ENCODE measurements around the gene ZNF516.

The ZNF516 gene

GRCh38 chr18:76468345-76469304 lies 26.4 kb downstream of the ZNF516 start:
- DNase-seq = no peak

GRCh38 chr18:76467371-76468190 lies 27.5 kb downstream of the ZNF516 start:
- DNase-seq = no peak

DNA sequence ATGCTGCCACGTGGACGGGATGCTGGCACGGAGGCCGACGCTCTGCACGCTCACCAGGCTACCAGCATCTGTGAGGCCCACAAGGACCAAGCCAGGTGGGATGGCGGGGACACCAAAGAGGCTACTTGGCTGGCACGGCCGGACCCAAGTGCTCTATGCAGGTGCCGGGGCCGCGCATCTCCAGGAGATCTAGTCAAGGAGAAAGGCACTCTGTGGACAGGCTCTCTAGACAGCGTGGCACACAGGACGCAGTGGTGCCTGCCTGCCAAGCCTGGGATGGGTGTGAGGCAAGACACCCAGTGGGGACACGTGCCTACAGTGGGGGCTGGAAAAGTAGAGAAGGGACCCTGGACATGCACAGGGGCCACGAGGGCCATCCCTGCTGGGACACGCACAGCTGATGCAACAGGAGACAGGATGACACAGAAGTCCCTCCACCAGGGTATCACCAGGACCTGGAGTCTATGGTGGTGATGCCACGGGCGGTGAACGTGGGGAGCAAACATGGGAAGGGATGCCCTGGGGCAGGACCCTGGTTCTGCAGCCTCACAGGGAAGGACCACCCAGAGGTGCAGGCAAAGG lies 28.5 kb downstream of the ZNF516 start:
- no peak for DNase-seq

DNA sequence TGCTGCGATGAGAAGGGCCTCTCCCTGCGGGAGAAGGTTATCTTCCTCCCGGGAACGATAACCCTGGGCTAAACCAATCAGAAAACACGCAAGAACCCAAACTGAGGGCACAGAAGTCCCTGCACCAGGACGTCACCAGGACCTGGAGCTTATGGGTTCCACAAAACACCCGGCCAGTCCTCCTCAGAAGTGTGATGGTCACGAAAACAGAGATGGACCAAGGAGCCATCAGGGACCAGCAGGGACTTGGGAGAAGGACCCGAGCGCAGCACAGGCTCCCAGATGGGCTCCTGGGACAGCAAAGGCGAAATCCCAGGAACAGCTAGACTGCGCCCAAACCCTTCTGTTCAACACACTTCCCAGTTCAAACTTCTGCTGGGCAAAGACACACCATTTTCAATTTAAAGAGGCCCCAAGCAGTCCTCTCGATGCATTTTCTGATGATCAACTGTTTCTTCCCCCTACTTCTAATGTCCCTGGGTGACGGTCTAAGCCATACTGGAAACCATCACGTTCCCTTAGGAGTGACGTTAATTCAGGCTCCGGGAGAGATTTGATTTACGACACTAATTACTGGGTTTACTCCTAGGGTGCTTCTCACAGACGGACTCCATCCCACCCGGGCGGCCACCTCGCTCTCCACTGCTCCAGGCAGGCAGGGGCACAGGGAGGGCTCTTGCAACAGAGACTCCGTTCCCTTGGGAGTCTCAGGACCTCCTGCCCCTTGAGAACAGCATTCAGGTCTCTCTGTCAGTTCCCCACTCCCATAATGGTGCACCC lies 29.2 kb downstream of the ZNF516 start:
- no peak for DNase-seq

GRCh38 chr18:76464281-76465259 lies 30.5 kb downstream of the ZNF516 start:
- DNase-seq = no peak

DNA sequence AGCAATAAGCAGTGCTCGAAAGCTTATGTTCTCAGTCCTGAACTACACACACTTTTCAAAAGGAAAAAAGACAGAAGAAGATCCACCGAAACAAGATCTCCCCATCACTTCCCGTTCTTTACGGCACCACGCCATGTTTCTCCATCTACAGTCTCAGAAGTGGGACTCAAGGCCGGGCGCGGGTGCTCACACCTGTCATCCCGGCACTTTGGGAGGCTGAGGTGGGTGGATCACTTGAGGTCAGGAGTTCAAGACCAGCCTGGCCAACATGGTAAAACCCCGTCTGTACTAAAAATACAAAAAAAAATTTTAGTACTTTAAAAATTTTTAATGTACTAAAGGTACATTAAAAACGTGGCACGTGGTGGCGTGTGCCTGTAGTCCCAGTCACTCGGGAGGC lies 31.2 kb downstream of the ZNF516 start:
- DNase-seq = no peak

- DNase-seq = no peak
These were observed 31.7 kb downstream of the ZNF516 start for GRCh38 chr18:76463358-76463757.

GRCh38 chr18:76462326-76462694 lies 32.7 kb downstream of the ZNF516 start:
- no peak for DNase-seq

DNA sequence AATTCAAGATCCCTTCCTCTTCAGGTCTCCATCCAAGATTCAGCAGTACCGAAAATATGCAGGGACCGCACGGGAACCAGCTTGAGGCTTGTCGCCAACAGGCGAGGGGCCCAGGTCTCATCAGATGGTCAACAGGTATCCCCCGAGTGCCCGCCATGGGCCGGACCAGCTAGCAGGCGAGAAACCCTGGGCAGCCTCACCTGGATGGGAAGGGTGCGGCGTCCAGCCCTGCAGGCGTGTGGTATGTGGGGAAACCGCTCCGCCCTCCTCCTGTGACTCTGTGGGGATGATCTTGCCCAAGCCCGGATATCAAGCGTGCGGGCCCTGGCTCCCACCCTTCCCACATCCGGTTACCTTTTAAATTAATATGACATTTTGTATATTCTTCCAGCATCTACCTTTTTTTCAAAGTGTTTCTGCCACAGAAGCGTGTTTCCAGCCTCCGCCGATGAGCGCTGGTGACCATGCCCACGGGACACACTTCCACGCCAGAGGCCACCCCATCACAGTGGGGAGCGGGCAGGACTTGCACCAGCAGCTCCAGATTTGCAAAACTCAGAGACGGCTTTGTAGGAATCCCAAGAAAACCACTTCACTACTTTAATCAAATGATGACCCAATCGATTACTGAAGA lies 33.2 kb downstream of the ZNF516 start:
- no peak for DNase-seq

- DNase-seq = no peak
These were observed 33.9 kb downstream of the ZNF516 start for GRCh38 chr18:76461148-76461547.

DNA sequence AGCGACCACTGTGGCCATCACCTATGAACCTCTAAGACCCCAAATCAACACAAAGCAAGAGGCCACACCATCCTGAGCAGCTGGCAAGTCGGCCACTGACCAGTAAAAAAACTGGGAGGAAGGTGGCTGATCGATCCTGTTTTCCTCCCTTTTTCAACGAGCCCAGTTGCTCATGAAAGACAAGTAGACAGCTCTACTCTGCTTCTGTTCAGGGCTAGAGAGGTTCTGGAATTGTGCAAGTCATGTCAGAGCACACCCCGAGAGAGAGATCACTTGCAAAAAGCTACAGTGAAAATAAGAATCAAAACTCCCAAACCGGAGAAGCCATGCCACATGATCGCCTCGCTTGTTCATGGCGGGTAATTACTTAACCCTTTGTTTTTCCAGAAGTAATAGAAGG lies 34.6 kb downstream of the ZNF516 start:
- DNase-seq = no peak

- DNase-seq = no peak
These were observed 35.2 kb downstream of the ZNF516 start for GRCh38 chr18:76459687-76460350.

DNA sequence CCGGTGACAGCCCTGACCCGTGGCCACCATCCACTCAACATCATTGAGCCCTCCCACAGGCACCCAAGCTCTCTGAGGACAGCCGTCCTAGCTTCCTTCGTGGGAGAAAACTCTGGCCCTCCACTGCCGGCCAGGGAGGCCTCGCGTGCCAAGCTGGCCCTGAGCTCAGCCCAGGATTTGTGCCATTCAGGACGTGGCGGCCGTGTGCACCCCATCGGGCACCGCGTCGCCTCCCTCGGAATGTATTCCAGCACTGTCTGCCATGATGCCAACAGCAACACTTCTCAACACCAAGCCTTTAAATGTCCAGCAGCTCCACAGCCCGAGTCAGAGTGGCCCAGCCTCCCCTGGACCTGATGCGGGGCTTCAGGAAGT lies 35.7 kb downstream of the ZNF516 start:
- DNase-seq = no peak

DNA sequence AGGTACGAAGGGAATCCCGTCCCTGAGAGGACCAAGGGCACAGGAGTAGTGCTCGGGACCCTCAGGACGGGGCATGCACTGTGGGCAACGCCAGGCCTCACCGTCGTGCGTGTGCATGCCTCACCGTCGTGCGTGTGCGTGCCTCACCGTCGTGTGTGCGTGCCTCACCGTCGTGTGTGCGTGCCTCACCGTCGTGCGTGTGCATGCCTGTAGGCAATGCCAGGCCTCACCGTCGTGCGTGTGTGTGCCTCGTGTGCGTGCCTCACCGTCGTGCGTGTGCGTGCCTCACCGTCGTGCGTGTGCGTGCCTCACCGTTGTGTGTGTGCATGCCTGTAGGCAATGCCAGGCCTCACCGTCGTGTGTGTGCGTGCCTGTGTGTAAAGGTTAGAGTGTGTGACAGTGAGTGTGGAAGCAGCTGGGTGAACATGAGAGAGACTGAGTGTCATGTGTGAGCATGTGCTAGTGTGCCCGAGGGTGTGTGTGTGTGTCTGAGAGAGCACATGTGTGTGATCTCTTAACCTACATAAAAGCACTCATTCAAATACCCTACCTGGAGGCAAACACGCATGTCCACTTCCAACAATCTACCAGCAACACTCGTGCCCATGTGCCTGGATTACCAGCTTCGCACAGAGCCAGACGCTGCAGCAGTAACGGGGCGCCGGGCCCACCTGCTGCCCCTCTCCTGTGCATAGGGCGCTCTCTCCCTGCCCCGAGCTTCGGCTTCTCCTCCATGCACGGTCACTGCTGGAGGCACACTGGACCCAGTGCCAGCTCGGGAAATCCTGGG lies 36.3 kb downstream of the ZNF516 start:
- DNase-seq = no peak

- DNase-seq = no peak
These were observed 37.1 kb downstream of the ZNF516 start for GRCh38 chr18:76457957-76458356.

DNA sequence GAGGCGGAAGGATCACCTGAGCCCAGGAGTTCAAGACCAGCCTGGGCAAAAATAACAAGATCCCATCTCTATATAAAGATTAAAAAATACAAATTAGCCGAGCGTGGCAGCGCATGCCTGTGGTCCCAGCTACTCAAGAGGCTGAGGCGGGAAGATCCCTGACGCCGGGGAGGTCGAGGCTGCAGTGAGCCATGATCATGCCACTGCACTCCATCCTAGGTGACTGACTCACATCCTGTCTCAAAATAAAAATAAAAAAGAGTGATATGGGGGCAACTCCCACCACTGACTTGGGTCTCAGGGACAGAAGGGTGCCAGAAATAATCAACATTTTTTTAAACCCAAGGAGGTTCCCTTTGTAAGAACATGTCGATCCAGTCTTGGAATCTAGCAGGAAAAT lies 37.6 kb downstream of the ZNF516 start:
- DNase-seq = no peak

DNA sequence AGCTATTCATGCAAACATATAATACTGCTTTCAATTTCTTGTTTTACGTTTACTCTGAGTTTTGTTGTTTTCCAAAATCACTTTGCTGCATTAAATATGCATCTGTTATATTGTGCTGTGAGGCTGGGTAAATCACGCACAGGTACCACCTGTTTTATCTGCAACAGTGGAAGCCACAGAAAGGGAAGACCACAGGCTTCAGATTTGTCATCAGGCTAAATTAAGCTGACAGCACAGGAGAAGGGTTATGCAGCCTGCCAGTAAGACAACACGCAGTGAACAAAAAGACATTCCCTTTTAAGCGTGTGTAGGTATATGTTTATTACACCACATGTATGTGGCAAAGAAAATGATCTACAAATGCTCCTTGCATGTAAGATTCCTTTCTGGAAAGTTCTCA lies 38.2 kb downstream of the ZNF516 start:
- DNase-seq = no peak

DNA sequence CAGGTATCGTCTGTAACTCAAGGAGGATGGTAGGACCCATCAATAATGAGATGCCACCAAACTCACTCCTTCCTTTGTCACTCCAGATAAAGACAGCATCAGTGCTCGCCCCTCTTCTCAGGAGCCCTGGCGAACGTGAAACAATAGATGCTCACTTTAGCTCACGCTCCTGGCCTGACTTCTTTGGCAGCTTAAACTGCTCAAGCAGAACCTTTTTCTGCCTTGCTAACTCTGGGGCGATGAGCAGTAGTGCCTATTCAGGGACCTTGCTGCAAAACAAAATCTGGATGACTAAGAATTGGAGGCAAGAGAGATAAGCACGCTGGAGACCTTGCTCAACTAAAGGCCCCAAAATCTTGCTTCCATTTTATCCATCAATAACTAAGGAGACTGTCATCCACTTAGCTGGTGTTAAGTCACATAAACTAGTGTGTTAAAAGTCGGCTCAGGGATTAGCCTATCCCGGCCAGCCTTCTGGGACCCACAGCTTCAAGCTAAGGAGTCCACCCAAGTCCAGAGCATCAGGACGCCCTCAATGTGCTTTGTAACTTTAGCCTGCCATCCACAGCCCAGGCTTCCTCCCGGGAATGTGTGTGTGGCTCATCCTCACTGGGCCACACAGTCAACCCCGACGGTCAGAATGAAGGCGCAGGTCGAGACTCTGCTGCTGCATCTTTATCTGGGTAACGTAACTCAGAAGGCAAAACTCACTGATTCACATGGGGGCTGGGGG lies 38.9 kb downstream of the ZNF516 start:
- DNase-seq = no peak

Measured in right kidney (tissue), 1 donor.